ENCODE data around the gene PELI2.

DNA sequence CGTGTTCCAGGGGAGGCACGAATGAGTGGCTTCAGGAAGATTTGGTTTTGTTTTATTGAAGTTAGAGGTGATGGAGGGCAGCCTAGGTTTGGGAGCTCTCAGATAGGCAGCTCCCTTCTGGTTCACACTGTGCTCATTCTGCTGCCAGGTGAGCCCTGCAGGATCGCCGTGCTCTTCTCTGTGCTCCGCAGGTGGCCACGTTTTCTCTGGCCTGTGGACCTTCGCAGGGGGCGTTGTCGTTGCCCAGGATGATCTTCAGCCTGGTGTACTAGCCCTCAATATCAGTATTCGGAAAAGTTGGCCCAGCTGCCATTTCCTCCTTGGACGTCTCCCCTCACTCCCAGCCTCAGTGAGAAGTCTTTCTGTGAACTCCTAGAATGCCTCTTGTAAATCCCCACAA, 69.5 kb downstream of the PELI2 start:
- TF ChIP-seq, protein P1, sequence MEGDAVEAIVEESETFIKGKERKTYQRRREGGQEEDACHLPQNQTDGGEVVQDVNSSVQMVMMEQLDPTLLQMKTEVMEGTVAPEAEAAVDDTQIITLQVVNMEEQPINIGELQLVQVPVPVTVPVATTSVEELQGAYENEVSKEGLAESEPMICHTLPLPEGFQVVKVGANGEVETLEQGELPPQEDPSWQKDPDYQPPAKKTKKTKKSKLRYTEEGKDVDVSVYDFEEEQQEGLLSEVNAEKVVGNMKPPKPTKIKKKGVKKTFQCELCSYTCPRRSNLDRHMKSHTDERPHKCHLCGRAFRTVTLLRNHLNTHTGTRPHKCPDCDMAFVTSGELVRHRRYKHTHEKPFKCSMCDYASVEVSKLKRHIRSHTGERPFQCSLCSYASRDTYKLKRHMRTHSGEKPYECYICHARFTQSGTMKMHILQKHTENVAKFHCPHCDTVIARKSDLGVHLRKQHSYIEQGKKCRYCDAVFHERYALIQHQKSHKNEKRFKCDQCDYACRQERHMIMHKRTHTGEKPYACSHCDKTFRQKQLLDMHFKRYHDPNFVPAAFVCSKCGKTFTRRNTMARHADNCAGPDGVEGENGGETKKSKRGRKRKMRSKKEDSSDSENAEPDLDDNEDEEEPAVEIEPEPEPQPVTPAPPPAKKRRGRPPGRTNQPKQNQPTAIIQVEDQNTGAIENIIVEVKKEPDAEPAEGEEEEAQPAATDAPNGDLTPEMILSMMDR (IDR thresholded peaks at IDR 0.05): no peak
- TF ChIP-seq POLR2A (IDR thresholded peaks at IDR 0.05): no peak
